OCI-LY7 (cell line): ENCODE results near the gene UHRF1.
"Not testable (repeated sequence)": the region's sequence is repeated elsewhere in the genome, so short reads cannot be mapped to it uniquely, and the experiment has no call there.

ENCODE experiments used
- CTCF ChIP-seq: fragments of 200-600 bp; sonication (generic); conservative IDR thresholded peaks from 2 replicates; pipeline ENCODE4 v1.5.1; 2014; ENCODE audit warnings: mild to moderate bottlenecking, antibody characterized with exemption, low read length, moderate library complexity, mixed read lengths
- EZH2phosphoT487 ChIP-seq: fragments of 200-600 bp; sonication (generic); IDR thresholded peaks from 2 replicates; pipeline ENCODE4 v1.6.1; 2018; ENCODE audit warnings: low read depth, borderline replicate concordance, mild to moderate bottlenecking, mixed run types, antibody characterized with exemption, low read length, moderate library complexity, mixed read lengths

GRCh38 chr19:4950650-4951049, 41.3 kb downstream of the UHRF1 start:
- not testable (repeated sequence) for TF ChIP-seq CTCF, EZH2phosphoT487
